HG03159 (cell line): ENCODE measurements around the gene MDP1.
"Not testable (repeated sequence)": the region's sequence is repeated elsewhere in the genome, so short reads cannot be mapped to it uniquely, and the experiment has no call there.

ENCODE experiments used
- ATAC-seq: cut with Tn5 transposase; IDR thresholded peaks from one replicate; pipeline ENCODE4 v1.9.1; 2021; ENCODE audit warnings: mild to moderate bottlenecking, moderate library complexity; ENCODE audit not compliant: unreplicated experiment

Gene MDP1

GRCh38 chr14:24202538-24202937, 13.3 kb downstream of the MDP1 start:
- ATAC-seq = not testable (repeated sequence)

- no peak for ATAC-seq
Observed at GRCh38 chr14:24198814-24199524, 16.9 kb downstream of the MDP1 start.

GRCh38 chr14:24197056-24197450, 18.8 kb downstream of the MDP1 start:
- ATAC-seq = no peak

GRCh38 chr14:24196071-24197055, 19.5 kb downstream of the MDP1 start:
- peak; percentile 15 for ATAC-seq

GRCh38 chr14:24195186-24196070, 20.4 kb downstream of the MDP1 start, which contains the start of gene TM9SF1:
TSS of gene TM9SF1 (minus strand) at chr14:24195441. CDS start at chr14:24195019, 422 bp downstream.
- peak; percentile 82 for ATAC-seq

GRCh38 chr14:24194873-24195185, 21.0 kb downstream of the MDP1 start:
- ATAC-seq = no peak

- no peak for ATAC-seq
Observed at GRCh38 chr14:24194186-24194872, 21.5 kb downstream of the MDP1 start.

- no peak for ATAC-seq
Observed at GRCh38 chr14:24192933-24193332, 22.9 kb downstream of the MDP1 start.

- ATAC-seq = no peak
Observed at GRCh38 chr14:24190416-24190815, 25.4 kb downstream of the MDP1 start.

GRCh38 chr14:24189460-24189859, 26.4 kb downstream of the MDP1 start:
- ATAC-seq = no peak

- ATAC-seq = no peak
Observed at GRCh38 chr14:24189059-24189375, 26.8 kb downstream of the MDP1 start.

GRCh38 chr14:24188251-24189058, 27.4 kb downstream of the MDP1 start, which contains the start of gene IPO4:
TSS of gene IPO4 (minus strand) at chr14:24188816. CDS start at chr14:24188787, 29 bp downstream.
- peak; percentile 85 for ATAC-seq

GRCh38 chr14:24187539-24187915, 28.3 kb downstream of the MDP1 start:
- ATAC-seq = no peak

GRCh38 chr14:24186831-24187538, 28.9 kb downstream of the MDP1 start:
- ATAC-seq = no peak

- no peak for ATAC-seq
Observed at GRCh38 chr14:24185741-24186140, 30.1 kb downstream of the MDP1 start.

GRCh38 chr14:24185026-24185425, 30.8 kb downstream of the MDP1 start:
- no peak for ATAC-seq

- no peak for ATAC-seq
Observed at GRCh38 chr14:24184104-24184970, 31.5 kb downstream of the MDP1 start.

- no peak for ATAC-seq
Observed at GRCh38 chr14:24183014-24183481, 32.8 kb downstream of the MDP1 start.
